ENCODE measurements around the gene ITGB2.

ITGB2 gene

GRCh38 chr21:44902268-44903049, 18.2 kb downstream of the ITGB2 start:
- no peak overlapping the region for H3K4me3 ChIP-seq (IDR thresholded peaks at IDR 0.05; ENCODE audit: insufficient read depth, low read depth, low read length)
- no peaks in the 10 kb centered on the region for H3K79me2 ChIP-seq (ENCODE audit: insufficient read depth, low read depth)
- H3K9ac ChIP-seq: no peak overlapping the region
- no peaks in the 10 kb centered on the region for H3K36me3 ChIP-seq (ENCODE audit: insufficient read depth)
- no peaks in the 10 kb centered on the region for H4K20me1 ChIP-seq (ENCODE audit: insufficient read depth)
- no peaks in the 10 kb centered on the region for H3K4me1 ChIP-seq (ENCODE audit: low read depth, poor library complexity, severe bottlenecking)
- TF ChIP-seq CTCF (conservative IDR thresholded peaks at IDR 0.05; ENCODE audit: low read depth, low read length): no peak
- H3K27me3 ChIP-seq (ENCODE audit: insufficient read depth, low read depth): peaks cover 92% of the 10 kb centered on the region
- no peak overlapping the region for H2AFZ ChIP-seq (ENCODE audit: low read depth)
- H3K4me2 ChIP-seq: no peak overlapping the region
- no peak overlapping the region for H3K27ac ChIP-seq

GRCh38 chr21:44901391-44902074, 19.2 kb downstream of the ITGB2 start:
- Histone ChIP-seq H2AFZ (ENCODE audit: low read depth) (no peak overlapping the region), H3K9ac (no peak overlapping the region), H3K27ac (no peak overlapping the region), H3K27me3 (ENCODE audit: insufficient read depth, low read depth) (peaks cover 92% of the 10 kb centered on the region), H3K4me1 (ENCODE audit: low read depth, poor library complexity, severe bottlenecking) (no peaks in the 10 kb centered on the region), H3K79me2 (ENCODE audit: insufficient read depth, low read depth) (no peaks in the 10 kb centered on the region), H3K36me3 (ENCODE audit: insufficient read depth) (no peaks in the 10 kb centered on the region), H3K4me2 (no peak overlapping the region), H4K20me1 (ENCODE audit: insufficient read depth) (no peaks in the 10 kb centered on the region), H3K4me3 (IDR thresholded peaks at IDR 0.05; ENCODE audit: insufficient read depth, low read depth, low read length) (no peak overlapping the region)
- TF ChIP-seq CTCF (conservative IDR thresholded peaks at IDR 0.05; ENCODE audit: low read depth, low read length): no peak

- no peaks in the 10 kb centered on the region for H4K20me1 ChIP-seq (ENCODE audit: insufficient read depth)
- no peak overlapping the region for H3K4me2 ChIP-seq
- H3K36me3 ChIP-seq (ENCODE audit: insufficient read depth): no peaks in the 10 kb centered on the region
- no peak for TF ChIP-seq CTCF (conservative IDR thresholded peaks at IDR 0.05; ENCODE audit: low read depth, low read length)
- H3K9ac ChIP-seq: no peak overlapping the region
- no peaks in the 10 kb centered on the region for H3K79me2 ChIP-seq (ENCODE audit: insufficient read depth, low read depth)
- no peak overlapping the region for H3K27ac ChIP-seq
- peaks cover 93% of the 10 kb centered on the region for H3K27me3 ChIP-seq (ENCODE audit: insufficient read depth, low read depth)
- no peak overlapping the region for H2AFZ ChIP-seq (ENCODE audit: low read depth)
- no peaks in the 10 kb centered on the region for H3K4me1 ChIP-seq (ENCODE audit: low read depth, poor library complexity, severe bottlenecking)
- H3K4me3 ChIP-seq (IDR thresholded peaks at IDR 0.05; ENCODE audit: insufficient read depth, low read depth, low read length): no peak overlapping the region
Observed at GRCh38 chr21:44900559-44901251, 20.0 kb downstream of the ITGB2 start.

- H3K4me2 ChIP-seq: no peak overlapping the region
- H3K27ac ChIP-seq: no peak overlapping the region
- H3K4me3 ChIP-seq (IDR thresholded peaks at IDR 0.05; ENCODE audit: insufficient read depth, low read depth, low read length): no peak overlapping the region
- no peaks in the 10 kb centered on the region for H3K4me1 ChIP-seq (ENCODE audit: low read depth, poor library complexity, severe bottlenecking)
- H3K27me3 ChIP-seq (ENCODE audit: insufficient read depth, low read depth): peaks cover 92% of the 10 kb centered on the region
- H3K9ac ChIP-seq: no peak overlapping the region
- H4K20me1 ChIP-seq (ENCODE audit: insufficient read depth): no peaks in the 10 kb centered on the region
- no peaks in the 10 kb centered on the region for H3K36me3 ChIP-seq (ENCODE audit: insufficient read depth)
- H2AFZ ChIP-seq (ENCODE audit: low read depth): no peak overlapping the region
- TF ChIP-seq CTCF (conservative IDR thresholded peaks at IDR 0.05; ENCODE audit: low read depth, low read length): no peak
- no peaks in the 10 kb centered on the region for H3K79me2 ChIP-seq (ENCODE audit: insufficient read depth, low read depth)
Observed at GRCh38 chr21:44899768-44900558, 20.7 kb downstream of the ITGB2 start.

Data from KMS-11 (cell line).